ENCODE measurements around the gene DOCK9. TPM values are rescaled to one million over a fixed set of nuclear protein-coding genes. Genes with fewer than 3 reads are reported as not detected.
A peak's percentile ranks its signal among the peaks of the same experiment; 100 is the strongest.

Gene DOCK9
- total RNA-seq, 4 donors from 2014 or later = 79.1 to 197 (median 107) TPM

GRCh38 chr13:98890186-98890585 is 87.7 kb downstream of the DOCK9 start:
- Histone ChIP-seq H3K27ac (no peak overlapping the region), H3K36me3 (no peaks in the 10 kb centered on the region), H3K27me3 (no peaks in the 10 kb centered on the region), H3K4me3 (no peak overlapping the region), H3K9me3 (no peaks in the 10 kb centered on the region), H3K4me1 (no peaks in the 10 kb centered on the region)
- TF ChIP-seq CTCF (IDR thresholded peaks at IDR 0.05) (no peak), POLR2A (IDR thresholded peaks at IDR 0.05) (no peak)
- intact Hi-C loops (cut with DNase I; ENCODE audit: low total_unique reads) = no loop called here
- peak; percentile 53 to 62 for DNase-seq

GRCh38 chr13:98889419-98890085 is 88.3 kb downstream of the DOCK9 start:
- H3K27ac ChIP-seq = no peak overlapping the region
- no peaks in the 10 kb centered on the region for H3K36me3 ChIP-seq
- intact Hi-C loops (cut with DNase I; ENCODE audit: low total_unique reads) = no loop called here
- no peak overlapping the region for H3K4me3 ChIP-seq
- H3K4me1 ChIP-seq = no peaks in the 10 kb centered on the region
- no peaks in the 10 kb centered on the region for H3K9me3 ChIP-seq
- no peaks in the 10 kb centered on the region for H3K27me3 ChIP-seq
- DNase-seq = no peak
- TF ChIP-seq POLR2A (IDR thresholded peaks at IDR 0.05) (no peak), CTCF (IDR thresholded peaks at IDR 0.05) (no peak)

- H3K27me3 ChIP-seq = no peaks in the 10 kb centered on the region
- no peak overlapping the region for H3K4me3 ChIP-seq
- no peak for DNase-seq
- H3K9me3 ChIP-seq = no peaks in the 10 kb centered on the region
- H3K27ac ChIP-seq = no peak overlapping the region
- H3K4me1 ChIP-seq = no peaks in the 10 kb centered on the region
- intact Hi-C loops (cut with DNase I; ENCODE audit: low total_unique reads) = no loop called here
- TF ChIP-seq CTCF (IDR thresholded peaks at IDR 0.05) (no peak), POLR2A (IDR thresholded peaks at IDR 0.05) (no peak)
- no peaks in the 10 kb centered on the region for H3K36me3 ChIP-seq
These were observed 89.0 kb downstream of the DOCK9 start for GRCh38 chr13:98888890-98889279.

GRCh38 chr13:98888222-98888889 is 89.5 kb downstream of the DOCK9 start:
- no peak for DNase-seq
- intact Hi-C loops (cut with DNase I; ENCODE audit: low total_unique reads) = no loop called here
- no peaks in the 10 kb centered on the region for H3K36me3 ChIP-seq

More at GRCh38 chr13:98888222-98888889, 89.5 kb downstream of the DOCK9 start:
- no peak overlapping the region for H3K27ac ChIP-seq
- H3K9me3 ChIP-seq = no peaks in the 10 kb centered on the region
- H3K4me1 ChIP-seq = no peaks in the 10 kb centered on the region
- H3K27me3 ChIP-seq = no peaks in the 10 kb centered on the region
- no peak overlapping the region for H3K4me3 ChIP-seq
- TF ChIP-seq POLR2A (IDR thresholded peaks at IDR 0.05) = no peak
- no peak for TF ChIP-seq CTCF (IDR thresholded peaks at IDR 0.05)

All from uterus (tissue), 4 donors.